Fibroblast of skin of left quadriceps (primary cell): Measurements from ENCODE around the gene KLHL2.
"Not testable (repeated sequence)": the region's sequence is repeated elsewhere in the genome, so short reads cannot be mapped to it uniquely, and the experiment has no call there.

Experiments
- DNase-seq, 2 experiments: peaks; one replicate each; pipeline ENCODE4 v3.0.0-alpha.2; 2013; ENCODE audit warnings: low read depth in 2 of 2

KLHL2 gene

GRCh38 chr4:165232623-165233433 is 25.5 kb downstream of the KLHL2 start:
- not testable (repeated sequence) for DNase-seq

- DNase-seq = no peak
Observed at GRCh38 chr4:165234766-165235165, 27.4 kb downstream of the KLHL2 start.

GRCh38 chr4:165236852-165237251 is 29.5 kb downstream of the KLHL2 start:
- DNase-seq = not testable (repeated sequence)

- not testable (repeated sequence) for DNase-seq
Observed at GRCh38 chr4:165238041-165238640, 30.8 kb downstream of the KLHL2 start.

GRCh38 chr4:165240761-165241160 is 33.4 kb downstream of the KLHL2 start:
- not testable (repeated sequence) for DNase-seq

GRCh38 chr4:165244148-165244547 is 36.8 kb downstream of the KLHL2 start:
- not testable (repeated sequence) for DNase-seq

- not testable (repeated sequence) for DNase-seq
Observed at GRCh38 chr4:165244587-165245186, 37.3 kb downstream of the KLHL2 start.

- no peak for DNase-seq
Observed at GRCh38 chr4:165248102-165248501, 40.7 kb downstream of the KLHL2 start.

GRCh38 chr4:165248904-165249303 is 41.5 kb downstream of the KLHL2 start:
- not testable (repeated sequence) for DNase-seq

- DNase-seq = not testable (repeated sequence)
Observed at GRCh38 chr4:165254771-165255170, 47.4 kb downstream of the KLHL2 start.

GRCh38 chr4:165255439-165255838 is 48.1 kb downstream of the KLHL2 start:
- DNase-seq = peak; percentile 9 to 10

- DNase-seq = not testable (repeated sequence)
Observed at GRCh38 chr4:165256074-165256659, 48.8 kb downstream of the KLHL2 start.

- DNase-seq = not testable (repeated sequence)
Observed at GRCh38 chr4:165259776-165260175, 52.4 kb downstream of the KLHL2 start.

- DNase-seq = not testable (repeated sequence)
Observed at GRCh38 chr4:165262306-165262705, 54.9 kb downstream of the KLHL2 start.

GRCh38 chr4:165263466-165263865 is 56.1 kb downstream of the KLHL2 start:
- not testable (repeated sequence) for DNase-seq

GRCh38 chr4:165269931-165270330 is 62.6 kb downstream of the KLHL2 start:
- DNase-seq = not testable (repeated sequence)

- not testable (repeated sequence) for DNase-seq
Observed at GRCh38 chr4:165273443-165273842, 66.1 kb downstream of the KLHL2 start.

GRCh38 chr4:165275357-165275756 is 68.0 kb downstream of the KLHL2 start:
- DNase-seq = not testable (repeated sequence)

GRCh38 chr4:165279531-165279930 is 72.2 kb downstream of the KLHL2 start:
- not testable (repeated sequence) for DNase-seq

- not testable (repeated sequence) for DNase-seq
Observed at GRCh38 chr4:165284697-165285096, 77.3 kb downstream of the KLHL2 start.

GRCh38 chr4:165286619-165287340 is 79.4 kb downstream of the KLHL2 start:
- DNase-seq = not testable (repeated sequence)
